DOHH2 (cell line): ENCODE data around the gene USP32.
"Not testable (repeated sequence)": the region's sequence is repeated elsewhere in the genome, so short reads cannot be mapped to it uniquely, and the experiment has no call there.

Experiments used
- CTCF ChIP-seq: fragments of 200-600 bp; sonication (generic); IDR thresholded peaks from one replicate; pipeline ENCODE4 v1.5.1; 2014; ENCODE audit warnings: antibody characterized with exemption, mild to moderate bottlenecking, low read depth, low read length; ENCODE audit not compliant: poor library complexity, severe bottlenecking
- EZH2phosphoT487 ChIP-seq: fragments of 200-600 bp; sonication (generic); IDR thresholded peaks from 2 replicates; pipeline ENCODE4 v1.6.1; 2017; ENCODE audit warnings: borderline replicate concordance, mild to moderate bottlenecking, antibody characterized with exemption, low read length, moderate library complexity, mixed read lengths

- TF ChIP-seq CTCF, EZH2phosphoT487: not testable (repeated sequence)
These were observed 211.6 kb downstream of the USP32 start for GRCh38 chr17:60180380-60180779.
